Stimulated activated CD4-positive, alpha-beta T cell treated with anti-CD3 and anti-CD28 coated beads, TNF-alpha, amount 100 ng/mL, for 24 hours (primary cell): ENCODE measurements around the gene SLC24A4.

Source experiments
- DNase-seq, 3 experiments: peaks; one replicate each; pipeline ENCODE4 v3.0.0-alpha.2; 2020; ENCODE audit warnings: low read depth in 3 of 3

SLC24A4 gene

DNA sequence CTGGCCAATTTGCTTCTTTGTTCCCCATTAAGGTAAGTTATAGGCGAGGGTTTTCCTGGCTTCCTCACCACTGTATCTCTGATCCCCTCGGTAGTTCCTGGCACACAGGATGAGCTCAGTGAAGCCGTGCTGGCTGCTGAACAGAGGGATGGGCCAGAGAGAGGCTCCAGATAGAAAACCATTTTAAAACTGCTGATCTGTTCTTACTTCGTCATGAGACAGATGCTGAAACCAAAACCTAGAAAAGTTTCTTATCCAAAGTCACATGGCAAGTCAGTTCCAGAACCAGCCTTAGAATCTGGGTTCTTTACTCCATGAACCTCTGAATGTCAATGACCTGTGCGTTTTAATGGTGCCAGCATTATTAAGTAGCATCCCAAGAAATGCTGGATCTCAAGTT lies 114.3 kb downstream of the SLC24A4 start:
- no peak for DNase-seq

DNA sequence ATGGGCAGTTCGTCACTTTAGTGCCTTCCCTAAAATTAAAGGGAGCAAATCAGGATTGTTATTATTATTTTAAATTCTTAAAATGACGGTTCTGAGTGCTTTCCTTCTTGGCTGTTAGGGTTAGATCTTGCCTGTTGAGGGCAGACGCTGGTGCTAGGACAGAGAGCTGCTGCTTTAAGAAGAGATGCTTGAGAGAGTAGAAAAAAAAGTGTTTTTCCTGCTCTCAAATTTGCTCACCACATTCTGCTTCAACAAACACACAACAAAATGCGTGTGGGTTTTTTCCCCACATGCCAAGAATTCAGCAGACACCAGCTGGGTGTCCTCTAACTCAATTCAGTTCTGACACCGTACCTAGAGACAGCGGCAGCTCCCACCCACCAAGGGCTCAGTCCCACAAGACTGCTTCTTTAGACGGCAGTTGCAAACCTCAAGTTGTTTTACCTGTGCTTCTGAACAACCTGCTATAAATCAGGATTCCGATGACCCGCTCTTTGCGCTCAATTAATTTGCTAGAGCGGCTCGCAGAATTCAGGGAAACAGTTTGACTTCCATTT lies 114.8 kb downstream of the SLC24A4 start:
- DNase-seq = no peak

DNA sequence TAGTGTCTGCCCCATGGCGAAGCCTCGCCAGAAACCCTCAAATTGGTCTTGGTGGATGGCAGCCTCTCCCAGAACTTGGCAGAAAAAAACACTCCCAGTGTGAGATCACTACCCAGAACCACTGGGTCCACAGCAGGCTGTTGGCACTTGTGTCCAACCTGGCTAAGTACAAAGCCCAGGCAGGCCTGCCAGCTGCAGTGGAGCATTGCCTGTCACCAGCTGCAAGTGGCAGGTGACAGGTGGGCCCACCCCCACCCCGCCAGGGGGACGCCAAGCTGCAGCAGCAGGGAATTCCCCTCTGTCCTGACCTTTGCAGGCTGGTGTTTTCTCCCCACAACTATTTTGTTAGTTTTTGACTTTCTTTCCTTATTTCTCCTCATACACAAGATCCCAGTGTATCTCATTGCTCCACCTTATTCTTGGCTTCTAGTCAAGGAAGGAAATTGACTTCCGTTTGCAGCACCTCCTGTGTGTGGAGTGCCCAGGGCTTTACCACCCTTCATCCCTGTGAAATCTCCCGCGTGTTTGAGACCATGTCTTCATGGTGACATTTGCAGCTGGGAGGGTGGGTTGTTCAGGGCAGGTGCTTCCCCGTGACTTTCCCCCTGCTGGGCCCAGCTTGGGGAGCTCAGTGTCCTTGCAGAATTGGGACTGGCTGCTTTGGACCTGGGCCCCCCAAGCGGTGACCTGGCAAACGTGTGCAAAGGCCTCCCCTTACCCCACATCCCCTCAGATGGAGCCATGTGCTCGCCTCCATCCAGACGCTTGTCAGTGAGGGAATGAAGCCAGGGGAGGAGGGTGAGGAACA lies 116.8 kb downstream of the SLC24A4 start:
- no peak for DNase-seq

DNA sequence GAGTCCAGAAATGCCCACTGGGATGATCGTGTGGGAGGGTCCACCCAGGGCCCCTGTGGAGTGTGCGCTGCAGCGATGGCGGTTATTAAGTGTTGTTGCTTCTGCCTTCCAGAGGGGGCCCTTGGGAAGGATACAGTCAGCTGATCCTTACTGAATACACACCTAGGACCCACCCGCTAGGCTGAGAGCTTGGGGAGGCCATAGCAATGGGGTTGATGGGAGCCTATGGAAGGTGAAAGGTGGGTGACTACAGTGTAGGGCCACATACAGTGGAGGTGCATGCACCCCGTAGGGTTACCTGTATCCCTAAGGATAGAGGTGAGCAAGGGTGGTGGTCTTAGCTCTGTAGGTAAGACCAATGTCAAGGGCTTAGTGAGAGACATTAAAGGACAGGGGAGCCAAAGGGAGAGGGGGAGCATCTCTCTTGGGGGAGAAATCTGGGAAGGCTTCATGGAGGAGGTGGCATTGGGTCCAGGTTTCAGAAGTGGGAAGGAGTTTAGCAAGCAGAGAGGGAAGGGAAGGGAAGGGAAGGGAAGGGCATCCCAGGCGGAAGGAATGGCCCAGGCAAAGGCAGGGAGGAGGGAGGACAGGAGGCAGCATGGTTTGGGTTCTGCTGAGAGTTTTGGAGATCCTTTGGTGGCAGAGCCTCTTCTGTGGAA lies 117.5 kb downstream of the SLC24A4 start:
- no peak for DNase-seq

DNA sequence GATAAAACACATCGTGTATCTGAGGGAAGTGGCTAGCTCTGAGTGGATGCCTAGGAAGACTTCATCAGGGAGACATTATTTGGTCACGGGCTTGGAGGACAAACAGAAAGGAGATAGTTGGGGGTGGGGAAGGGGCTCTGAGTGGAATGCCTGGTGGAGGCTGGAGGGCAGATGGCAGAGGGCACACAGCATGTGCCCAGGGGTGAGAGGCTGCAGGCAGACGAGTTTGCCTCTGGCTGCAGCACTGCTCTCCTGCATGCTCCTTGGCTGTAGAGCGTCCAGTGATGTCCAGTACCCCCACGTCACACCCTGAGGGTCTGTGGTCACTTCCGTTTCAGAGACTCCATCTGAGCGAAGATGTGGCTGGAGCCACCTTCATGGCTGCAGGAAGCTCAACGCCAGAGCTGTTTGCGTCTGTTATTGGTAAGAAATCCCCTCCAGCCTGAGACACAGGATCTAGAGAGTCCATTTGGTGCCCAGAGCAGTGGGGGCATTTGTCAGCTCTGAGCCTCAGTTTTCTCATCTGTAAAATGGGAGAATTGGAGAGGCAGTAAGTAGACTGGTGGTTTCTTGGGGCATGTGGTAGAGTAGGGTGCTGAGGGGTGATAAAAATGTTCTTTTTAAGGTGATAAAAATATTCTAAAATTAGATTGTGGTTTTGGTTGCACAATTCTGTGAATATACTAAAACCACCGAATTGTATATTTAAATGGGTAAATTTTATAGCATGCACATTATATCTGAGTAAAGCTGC lies 119.0 kb downstream of the SLC24A4 start:
- no peak for DNase-seq

DNA sequence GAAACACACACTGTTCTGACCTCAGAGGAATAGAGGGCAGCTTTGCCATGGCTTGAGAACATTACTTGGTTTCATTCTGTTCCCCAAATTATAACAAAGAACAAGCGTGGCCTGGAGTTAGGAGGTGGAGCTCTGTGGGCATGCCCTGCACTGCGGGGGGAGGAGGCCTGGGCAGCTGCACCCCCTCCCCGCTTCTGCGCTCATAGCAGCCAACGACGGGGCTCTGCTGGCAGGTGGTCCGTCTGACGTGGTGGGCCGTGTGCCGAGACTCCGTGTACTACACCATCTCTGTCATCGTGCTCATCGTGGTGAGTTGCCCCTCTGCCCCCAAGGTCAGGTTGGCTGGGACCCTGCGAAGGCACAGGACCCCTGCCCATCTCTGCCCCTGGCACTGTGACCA lies 120.2 kb downstream of the SLC24A4 start:
- no peak for DNase-seq

DNA sequence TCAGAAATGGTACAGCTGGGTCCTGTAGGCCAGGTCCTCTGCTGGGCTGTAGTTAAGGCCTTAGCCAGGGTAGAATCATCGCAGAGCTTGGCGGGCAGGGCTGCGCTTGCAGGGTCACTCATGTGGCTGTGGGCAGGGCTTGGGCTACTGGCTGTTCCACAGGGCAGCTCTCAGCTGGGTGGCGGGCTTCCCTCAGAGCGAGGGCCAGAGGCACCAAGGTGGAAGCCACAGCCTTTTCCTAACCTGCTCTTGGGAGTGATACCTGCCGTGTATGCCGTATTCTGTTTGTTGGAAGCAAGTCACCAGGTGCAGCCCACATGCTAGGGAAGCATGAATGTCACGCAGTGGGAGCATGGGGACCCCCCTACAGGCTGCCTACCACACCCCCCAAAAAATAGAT lies 120.8 kb downstream of the SLC24A4 start:
- DNase-seq = no peak

DNA sequence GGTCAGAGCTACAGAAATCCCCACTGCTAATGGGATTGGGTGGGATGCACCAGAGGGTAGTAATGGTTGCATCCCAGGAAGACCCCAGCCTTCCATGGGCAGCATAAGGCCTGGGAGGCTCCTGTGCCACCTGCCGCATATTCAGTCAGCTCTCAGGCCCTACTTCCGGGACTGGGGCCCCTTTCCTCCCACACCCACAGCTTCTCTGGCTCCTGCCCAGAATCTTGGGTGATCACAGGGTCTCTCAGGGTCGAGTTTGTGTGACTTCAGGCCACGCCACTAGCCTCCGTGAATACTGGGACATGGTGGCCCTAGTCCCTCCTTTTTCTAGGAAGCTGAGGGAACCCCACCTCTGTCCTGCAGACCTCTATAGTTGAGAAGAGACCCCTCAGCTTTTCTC lies 123.8 kb downstream of the SLC24A4 start:
- DNase-seq = no peak

DNA sequence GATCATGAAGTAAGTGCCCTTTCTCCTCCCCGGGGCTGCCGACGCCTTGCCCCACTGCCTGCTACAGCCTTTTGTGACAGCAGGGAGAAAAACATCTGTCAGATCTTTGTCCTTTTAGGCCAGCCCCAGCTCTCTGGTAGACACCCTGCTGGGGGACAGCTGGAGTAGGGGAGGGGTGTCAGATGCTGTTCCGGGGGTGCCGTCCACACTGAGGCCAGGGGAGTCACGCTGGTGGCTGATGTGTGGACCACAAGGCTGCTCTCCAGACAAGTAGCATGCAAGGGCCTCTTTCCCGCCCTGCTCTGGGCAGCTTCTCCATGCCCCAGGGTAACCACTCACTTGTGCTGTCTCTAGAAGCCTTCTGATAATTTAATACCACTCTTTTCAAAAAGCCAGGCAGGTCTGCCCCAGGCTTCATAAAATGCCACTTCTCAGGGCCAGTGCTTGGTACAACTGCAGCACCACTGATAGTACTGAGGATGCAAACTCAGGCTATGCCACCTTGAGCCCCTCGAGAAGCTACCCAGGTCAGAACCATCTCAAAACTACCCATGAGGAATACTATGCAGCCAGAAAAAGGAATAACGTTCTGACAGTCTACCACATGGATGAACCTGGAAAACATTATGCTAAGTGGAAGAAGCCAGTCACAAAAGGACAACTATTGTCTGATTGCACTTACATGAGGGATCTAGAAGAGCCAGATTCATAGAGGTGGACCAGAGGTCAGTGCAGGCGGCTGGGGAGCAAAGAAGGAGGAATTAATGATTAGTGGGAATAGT lies 124.6 kb downstream of the SLC24A4 start:
- no peak for DNase-seq

DNA sequence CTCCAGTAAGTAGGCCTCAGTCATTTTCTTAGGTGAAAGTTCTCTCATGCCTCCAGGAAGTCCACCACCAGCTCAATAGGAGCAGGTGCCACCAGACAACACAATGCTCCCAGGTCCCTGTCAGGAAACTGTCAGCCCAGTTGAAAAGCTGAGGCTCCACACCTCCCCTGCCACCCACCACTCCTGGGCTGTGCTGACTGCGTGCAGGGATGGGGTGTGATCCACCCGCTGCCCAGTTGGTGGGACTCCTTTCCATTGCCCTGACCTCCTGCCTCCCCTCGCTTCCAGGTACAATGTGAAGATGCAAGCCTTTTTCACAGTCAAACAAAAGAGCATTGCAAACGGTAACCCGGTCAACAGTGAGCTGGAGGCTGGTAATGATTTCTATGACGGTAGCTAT lies 125.8 kb downstream of the SLC24A4 start:
- DNase-seq = no peak

DNA sequence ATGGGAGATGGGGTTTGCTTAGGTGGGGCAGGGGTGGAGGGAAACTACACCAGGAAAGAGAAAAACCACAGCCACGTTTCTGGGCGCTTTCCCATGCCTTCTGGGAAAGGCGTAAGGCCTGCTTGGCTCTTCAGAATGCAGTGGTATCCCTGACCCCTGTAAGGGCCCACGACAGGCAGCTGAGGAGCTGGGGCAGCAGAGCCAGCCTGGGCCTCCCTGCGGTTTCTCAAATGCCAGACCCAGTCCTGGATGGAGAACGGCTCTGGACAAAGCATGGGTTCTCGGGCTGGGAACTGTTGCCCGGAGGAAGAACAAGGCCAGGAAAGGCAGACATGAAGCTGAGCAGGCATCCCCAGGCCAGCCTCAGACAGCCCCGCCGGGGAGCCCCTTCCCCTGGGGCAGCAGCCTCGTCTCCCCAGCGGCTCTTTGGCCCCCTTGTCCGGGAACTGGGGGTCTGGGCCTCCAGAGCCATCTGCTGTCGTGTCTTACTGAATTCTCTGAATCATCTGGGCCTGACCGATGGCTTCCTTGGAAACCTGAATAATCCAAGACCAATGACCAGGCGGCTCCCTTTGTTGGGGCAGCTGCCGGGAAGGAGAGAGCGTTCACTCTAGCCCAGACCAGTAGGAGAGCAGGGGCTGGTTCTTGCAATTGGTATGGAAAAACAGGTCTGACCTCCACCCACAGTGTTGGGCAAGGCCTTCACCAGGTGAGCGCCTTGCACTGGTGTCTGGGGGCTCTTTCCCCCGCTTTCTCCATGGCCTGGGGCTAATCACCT lies 126.6 kb downstream of the SLC24A4 start:
- DNase-seq = no peak

DNA sequence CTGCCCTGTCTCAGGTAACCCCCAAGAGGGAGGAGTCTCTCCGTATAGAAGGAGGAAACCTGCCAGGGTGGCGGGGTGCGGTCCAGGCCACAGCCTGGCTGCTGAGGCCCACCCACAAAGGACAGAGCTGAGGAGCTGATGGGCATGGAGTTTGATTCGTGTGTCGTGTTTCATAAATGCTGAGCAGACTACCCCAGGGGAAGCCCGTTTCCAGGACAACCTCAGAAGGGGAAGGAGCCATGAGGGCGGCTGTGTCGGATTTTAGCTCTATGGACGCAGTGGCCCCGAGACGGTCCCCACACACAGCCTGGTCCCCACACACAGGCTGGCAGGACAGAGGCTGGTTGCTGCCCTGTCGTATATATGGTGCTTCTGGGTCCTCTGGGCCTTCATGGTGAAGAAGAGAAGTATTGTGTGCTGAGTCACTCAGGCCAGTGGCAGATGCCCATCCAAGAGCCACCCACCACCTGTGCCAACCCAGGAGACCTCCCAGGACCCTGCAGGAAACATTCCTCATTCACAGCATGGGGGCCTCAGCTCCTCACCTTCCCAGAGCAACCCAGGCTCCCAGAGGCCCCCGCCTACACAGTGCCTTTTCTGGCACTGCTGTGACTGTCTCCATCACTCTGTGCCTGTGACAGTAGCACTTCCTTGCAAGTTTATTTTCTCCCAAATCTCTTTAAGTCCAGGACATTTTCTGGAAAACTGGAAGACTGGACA lies 127.5 kb downstream of the SLC24A4 start:
- DNase-seq = no peak

DNA sequence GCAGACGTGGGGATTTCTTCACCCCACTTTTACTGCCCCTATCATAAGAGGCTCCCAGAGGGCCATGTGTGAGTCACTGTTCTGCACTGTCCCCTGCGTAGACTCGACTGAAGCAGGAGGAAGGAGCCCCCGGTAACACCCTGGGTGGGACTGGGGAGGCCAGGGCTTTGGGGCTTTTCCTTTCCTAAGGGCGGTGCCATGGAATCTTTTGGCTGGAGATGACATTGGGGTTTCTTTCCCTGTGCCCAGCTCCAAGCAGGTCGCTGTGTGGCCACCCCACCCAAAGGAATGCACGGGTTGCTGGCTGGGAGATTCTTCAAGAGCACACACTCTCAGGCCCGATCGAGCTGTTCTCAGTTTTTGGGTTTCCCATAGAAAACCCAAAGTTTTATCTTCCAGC lies 128.3 kb downstream of the SLC24A4 start:
- no peak for DNase-seq

DNA sequence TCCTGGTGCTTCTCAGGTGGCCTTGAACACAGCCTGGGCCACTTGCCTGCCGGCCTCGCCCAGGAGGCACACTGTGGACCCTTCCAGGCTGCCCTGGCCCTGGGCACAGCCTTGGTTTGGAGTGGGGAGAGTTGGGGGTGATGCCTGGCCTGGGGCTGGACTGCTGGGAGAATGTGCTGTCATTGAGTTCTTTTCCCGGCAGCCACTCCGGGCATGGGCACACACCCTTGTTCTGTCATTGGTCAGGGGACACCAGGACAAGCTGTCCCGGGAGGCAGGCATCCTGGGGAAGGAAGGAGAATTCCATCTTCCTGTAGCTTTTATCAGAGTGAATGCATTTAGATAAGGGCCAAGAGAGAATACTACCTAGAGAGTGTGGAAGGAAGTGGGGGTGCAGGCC lies 128.8 kb downstream of the SLC24A4 start:
- DNase-seq = no peak

DNA sequence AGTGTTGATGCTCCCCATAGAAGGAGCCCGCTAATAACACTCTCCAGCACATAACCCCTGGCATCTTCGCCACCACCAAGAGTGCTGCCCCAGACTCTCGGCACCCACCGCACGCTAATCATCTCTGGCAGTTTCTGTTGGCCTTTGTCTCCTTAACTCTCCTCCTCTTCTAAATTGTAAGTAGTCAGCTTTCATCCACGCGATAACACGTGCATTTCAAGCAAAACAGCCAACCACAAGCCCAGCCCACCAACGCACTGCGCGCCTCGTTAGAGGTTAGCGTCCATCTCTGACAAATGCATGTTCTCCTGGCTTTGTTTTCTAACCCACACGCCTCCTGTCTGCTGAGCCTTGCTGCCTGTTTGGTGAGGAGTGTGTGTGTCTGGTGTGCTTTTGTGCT lies 129.5 kb downstream of the SLC24A4 start:
- DNase-seq = no peak

DNA sequence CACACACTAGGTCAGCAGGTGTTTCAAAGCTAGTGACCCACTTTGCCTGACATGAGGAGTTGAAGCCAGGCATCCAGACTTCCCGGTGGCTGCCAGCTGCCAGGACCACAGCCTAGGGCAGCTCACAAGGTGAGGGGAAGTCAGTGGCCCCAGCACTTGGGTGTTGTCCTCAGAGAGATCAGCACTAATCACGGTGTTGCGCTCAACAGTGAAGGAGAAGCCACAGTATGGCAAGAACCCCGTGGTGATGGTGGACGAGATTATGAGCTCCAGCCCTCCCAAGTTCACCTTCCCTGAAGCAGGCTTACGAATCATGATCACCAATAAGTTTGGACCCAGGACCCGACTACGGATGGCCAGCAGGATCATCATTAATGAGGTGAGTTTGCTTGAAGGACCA lies 130.7 kb downstream of the SLC24A4 start:
- no peak for DNase-seq

DNA sequence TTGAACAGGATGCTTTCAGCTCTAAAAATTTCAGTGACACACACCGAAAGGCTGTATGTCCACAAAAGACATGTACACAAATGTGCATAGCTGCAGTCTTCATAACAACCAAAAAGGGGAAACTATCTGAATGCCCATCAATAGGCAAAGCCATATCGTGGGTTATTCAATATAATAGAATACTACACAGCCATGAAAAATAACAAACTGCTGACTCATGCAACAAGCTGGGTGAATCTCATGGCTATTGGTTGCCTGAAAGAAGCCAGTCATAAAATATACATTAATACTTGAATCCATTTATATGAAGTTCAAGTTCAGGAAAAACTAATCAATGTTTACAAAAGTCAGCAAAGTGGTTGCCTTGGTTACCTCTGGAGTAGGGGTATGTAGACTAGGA lies 132.3 kb downstream of the SLC24A4 start:
- no peak for DNase-seq

DNA sequence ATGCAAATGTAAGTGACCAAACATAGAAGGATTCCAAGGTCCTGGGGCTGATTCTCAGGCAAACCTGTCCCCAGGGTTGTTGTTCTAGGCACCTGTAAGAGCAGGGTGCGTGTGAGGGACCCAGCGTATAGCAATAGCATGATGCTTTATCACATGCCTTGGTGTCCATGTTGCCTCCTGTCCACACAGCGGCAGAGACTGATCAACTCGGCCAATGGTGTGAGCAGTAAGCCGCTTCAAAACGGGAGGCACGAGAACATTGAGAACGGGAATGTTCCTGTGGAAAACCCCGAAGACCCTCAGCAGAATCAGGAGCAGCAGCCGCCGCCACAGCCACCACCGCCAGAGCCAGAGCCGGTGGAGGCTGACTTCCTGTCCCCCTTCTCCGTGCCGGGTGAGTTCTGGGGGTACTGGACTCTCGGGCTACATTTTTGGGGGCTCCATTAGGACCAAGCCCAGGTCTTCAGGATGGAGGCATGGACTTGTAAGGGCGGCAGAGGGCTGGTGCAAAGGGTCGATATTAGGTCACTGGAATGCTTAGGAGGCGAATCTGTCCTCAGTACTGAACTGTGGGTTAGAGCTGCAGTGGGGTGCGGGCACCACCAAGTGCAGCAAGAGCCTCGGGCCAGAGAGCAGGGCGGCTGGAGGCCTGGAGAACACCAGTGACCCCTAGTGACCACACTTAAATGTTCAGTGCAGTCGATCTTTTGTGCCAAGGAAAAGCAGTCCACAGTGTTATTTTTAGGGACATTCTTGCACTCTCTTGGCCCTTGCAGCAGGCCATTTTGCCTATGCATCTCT lies 133.4 kb downstream of the SLC24A4 start:
- no peak for DNase-seq

DNA sequence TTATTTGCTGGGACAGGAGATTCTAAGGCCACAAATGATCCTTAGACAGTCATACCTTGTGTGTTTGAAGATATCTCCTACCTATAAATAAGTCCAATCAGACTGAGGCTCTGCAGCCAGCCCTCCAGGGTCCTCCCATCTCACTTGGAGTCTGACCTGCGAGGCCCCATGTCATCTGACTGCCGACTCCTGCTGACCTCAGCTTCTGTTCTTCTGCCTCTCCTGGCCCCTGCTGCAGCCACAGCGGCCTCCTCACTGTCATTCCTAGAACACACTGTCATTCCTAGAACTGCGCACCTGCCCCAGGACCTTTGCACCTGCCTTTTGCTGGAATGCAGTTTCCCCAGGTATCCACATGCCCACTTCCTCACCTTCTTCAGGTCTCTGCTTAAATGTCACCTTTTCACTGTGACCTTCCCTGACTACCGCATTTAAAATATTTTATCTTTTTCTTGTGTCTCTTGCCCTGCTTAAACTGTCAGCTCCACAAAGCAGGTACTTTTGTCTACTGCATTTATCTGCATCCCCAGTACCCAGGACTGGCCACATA lies 134.1 kb downstream of the SLC24A4 start:
- no peak for DNase-seq
